IMR-90 (cell line): ENCODE measurements around the gene PI3.

ENCODE experiments used
- CHD1 ChIP-seq: IDR thresholded peaks from 2 replicates; pipeline ENCODE4 v1.6.1; 2012; ENCODE audit warnings: low read depth, low read length, improper control_type of control experiment
- FOS ChIP-seq: fragments of 150-350 bp; IDR thresholded peaks from 2 replicates; pipeline ENCODE4 v1.6.1; 2016; ENCODE audit warnings: low read depth, low read length
- MAFK ChIP-seq: IDR thresholded peaks from 2 replicates; pipeline ENCODE4 v1.6.1; 2012; ENCODE audit warnings: low read depth, low read length, improper control_type of control experiment
- MAZ ChIP-seq: IDR thresholded peaks from 2 replicates; pipeline ENCODE4 v1.6.1; 2012; ENCODE audit warnings: low read depth, mild to moderate bottlenecking, low read length, improper control_type of control experiment, moderate library complexity, borderline replicate concordance
- MXI1 ChIP-seq: IDR thresholded peaks from 2 replicates; pipeline ENCODE4 v1.6.1; 2012; ENCODE audit warnings: low read depth, mild to moderate bottlenecking, low read length, moderate library complexity, borderline replicate concordance
- POLR2A ChIP-seq: IDR thresholded peaks from 2 replicates; pipeline ENCODE4 v1.6.1; 2012; ENCODE audit warnings: mild to moderate bottlenecking, low read depth, low read length
- RAD21 ChIP-seq: IDR thresholded peaks from 2 replicates; pipeline ENCODE4 v1.6.1; 2012; ENCODE audit warnings: low read length, improper control_type of control experiment
- RCOR1 ChIP-seq: IDR thresholded peaks from 2 replicates; pipeline ENCODE4 v1.6.1; 2012; ENCODE audit warnings: mild to moderate bottlenecking, low read length, improper control_type of control experiment; ENCODE audit not compliant: insufficient replicate concordance
- RFX5 ChIP-seq: IDR thresholded peaks from 2 replicates; pipeline ENCODE4 v1.8.0; 2012; ENCODE audit warnings: low read depth, mild to moderate bottlenecking, low read length, moderate library complexity
- TF ChIP-seq, protein P1 (sequence below): conservative IDR thresholded peaks from 2 replicates; pipeline ENCODE4 v1.5.1; 2012; ENCODE audit warnings: mild to moderate bottlenecking, low read depth, low read length, improper control_type of control experiment
- TF ChIP-seq, protein P2 (sequence below): fragments of 150-350 bp; IDR thresholded peaks from 2 replicates; pipeline ENCODE4 v1.6.1; 2016; ENCODE audit warnings: low read depth, mild to moderate bottlenecking, low read length, moderate library complexity, borderline replicate concordance
- TF ChIP-seq, protein P3 (sequence below): fragments of 150-350 bp; IDR thresholded peaks from 2 replicates; pipeline ENCODE4 v1.6.1; 2017; ENCODE audit warnings: mild to moderate bottlenecking, antibody characterized with exemption, low read length, low read depth

DNA sequence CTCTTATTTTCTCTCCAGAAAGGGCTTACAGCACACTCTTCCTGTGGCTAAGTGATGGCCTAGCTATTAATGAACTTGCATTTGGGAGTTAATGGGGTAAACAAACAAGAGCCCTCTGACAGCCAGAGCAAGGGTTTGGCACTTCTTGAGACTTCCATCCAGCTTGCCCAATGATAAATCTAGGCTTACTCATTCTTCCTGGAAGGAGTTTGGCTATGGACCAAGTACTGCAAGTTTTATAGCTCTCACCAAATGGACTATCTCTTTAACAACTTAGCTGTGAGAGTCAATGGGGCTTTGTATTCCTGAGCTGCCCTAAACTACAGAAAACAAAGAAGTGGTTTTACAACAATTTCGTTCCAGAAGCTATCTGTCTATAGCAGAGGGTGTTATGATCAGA, 16.7 kb upstream of the PI3 start:
- TF ChIP-seq POLR2A: no peak
- TF ChIP-seq, protein P1, sequence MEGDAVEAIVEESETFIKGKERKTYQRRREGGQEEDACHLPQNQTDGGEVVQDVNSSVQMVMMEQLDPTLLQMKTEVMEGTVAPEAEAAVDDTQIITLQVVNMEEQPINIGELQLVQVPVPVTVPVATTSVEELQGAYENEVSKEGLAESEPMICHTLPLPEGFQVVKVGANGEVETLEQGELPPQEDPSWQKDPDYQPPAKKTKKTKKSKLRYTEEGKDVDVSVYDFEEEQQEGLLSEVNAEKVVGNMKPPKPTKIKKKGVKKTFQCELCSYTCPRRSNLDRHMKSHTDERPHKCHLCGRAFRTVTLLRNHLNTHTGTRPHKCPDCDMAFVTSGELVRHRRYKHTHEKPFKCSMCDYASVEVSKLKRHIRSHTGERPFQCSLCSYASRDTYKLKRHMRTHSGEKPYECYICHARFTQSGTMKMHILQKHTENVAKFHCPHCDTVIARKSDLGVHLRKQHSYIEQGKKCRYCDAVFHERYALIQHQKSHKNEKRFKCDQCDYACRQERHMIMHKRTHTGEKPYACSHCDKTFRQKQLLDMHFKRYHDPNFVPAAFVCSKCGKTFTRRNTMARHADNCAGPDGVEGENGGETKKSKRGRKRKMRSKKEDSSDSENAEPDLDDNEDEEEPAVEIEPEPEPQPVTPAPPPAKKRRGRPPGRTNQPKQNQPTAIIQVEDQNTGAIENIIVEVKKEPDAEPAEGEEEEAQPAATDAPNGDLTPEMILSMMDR: no peak
- no peak for TF ChIP-seq CHD1
- TF ChIP-seq RAD21: no peak
- TF ChIP-seq, protein P2, sequence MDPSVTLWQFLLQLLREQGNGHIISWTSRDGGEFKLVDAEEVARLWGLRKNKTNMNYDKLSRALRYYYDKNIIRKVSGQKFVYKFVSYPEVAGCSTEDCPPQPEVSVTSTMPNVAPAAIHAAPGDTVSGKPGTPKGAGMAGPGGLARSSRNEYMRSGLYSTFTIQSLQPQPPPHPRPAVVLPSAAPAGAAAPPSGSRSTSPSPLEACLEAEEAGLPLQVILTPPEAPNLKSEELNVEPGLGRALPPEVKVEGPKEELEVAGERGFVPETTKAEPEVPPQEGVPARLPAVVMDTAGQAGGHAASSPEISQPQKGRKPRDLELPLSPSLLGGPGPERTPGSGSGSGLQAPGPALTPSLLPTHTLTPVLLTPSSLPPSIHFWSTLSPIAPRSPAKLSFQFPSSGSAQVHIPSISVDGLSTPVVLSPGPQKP: no peak
- TF ChIP-seq, protein P3, sequence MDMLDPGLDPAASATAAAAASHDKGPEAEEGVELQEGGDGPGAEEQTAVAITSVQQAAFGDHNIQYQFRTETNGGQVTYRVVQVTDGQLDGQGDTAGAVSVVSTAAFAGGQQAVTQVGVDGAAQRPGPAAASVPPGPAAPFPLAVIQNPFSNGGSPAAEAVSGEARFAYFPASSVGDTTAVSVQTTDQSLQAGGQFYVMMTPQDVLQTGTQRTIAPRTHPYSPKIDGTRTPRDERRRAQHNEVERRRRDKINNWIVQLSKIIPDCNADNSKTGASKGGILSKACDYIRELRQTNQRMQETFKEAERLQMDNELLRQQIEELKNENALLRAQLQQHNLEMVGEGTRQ: no peak
- no peak for TF ChIP-seq RCOR1
- no peak for TF ChIP-seq MAFK
- TF ChIP-seq MAZ: no peak
- no peak for TF ChIP-seq RFX5
- TF ChIP-seq MXI1: no peak
- no peak for TF ChIP-seq FOS
